HepG2 (cell line): ENCODE measurements around the gene NOXA1. TPM values are rescaled to one million over a fixed set of nuclear protein-coding genes. Genes with fewer than 3 reads are reported as not detected.

Source experiments
- CEBPB ChIP-seq: IDR thresholded peaks from 2 replicates; pipeline ENCODE4 v1.6.1; 2011; ENCODE audit warnings: low read depth, low read length, improper control_type of control experiment, borderline replicate concordance
- CEBPG ChIP-seq: IDR thresholded peaks from 2 replicates; pipeline ENCODE4 v1.6.1; 2016
- FIP1L1 ChIP-seq: fragments of 200-400 bp; formaldehyde crosslinking; IDR thresholded peaks from 2 replicates; pipeline ENCODE4 v1.6.1; 2018; ENCODE audit warnings: low read depth, mild to moderate bottlenecking, low read length, moderate library complexity, borderline replicate concordance; ENCODE audit not compliant: insufficient read depth
- NR2F6 ChIP-seq, 2 experiments: IDR thresholded peaks; 2 replicates each; pipeline ENCODE4 v1.6.1; 2016; ENCODE audit warnings: antibody characterized with exemption in 1 of 2, mild to moderate bottlenecking in 1 of 2
- SAP130 ChIP-seq: IDR thresholded peaks from 2 replicates; pipeline ENCODE4 v1.6.1; 2016; ENCODE audit warnings: low read depth
- SOX13 ChIP-seq, 3 experiments: fragments of 450-650 bp in 1 of 3; sonication (generic) in 1 of 3; formaldehyde crosslinking in 1 of 3; IDR thresholded peaks in 2 of 3; conservative IDR thresholded peaks in 1 of 3; 2 replicates each; pipeline versions ENCODE4 v1.5.0 to v1.6.1; 2016 to 2020; ENCODE audit warnings: antibody characterized with exemption in 1 of 3, mild to moderate bottlenecking in 1 of 3, missing compliant biosample characterization in 1 of 3, missing genetic modification reagents in 1 of 3, moderate library complexity in 1 of 3
- SOX5 ChIP-seq: IDR thresholded peaks from 2 replicates; pipeline ENCODE4 v1.6.1; 2016; ENCODE audit warnings: borderline replicate concordance
- SPEN ChIP-seq: sonication (generic); formaldehyde crosslinking; IDR thresholded peaks from 2 replicates; pipeline ENCODE4 v1.5.1; 2020; ENCODE audit warnings: low read depth, mild to moderate bottlenecking, missing genetic modification reagents
- ZBTB38 ChIP-seq: sonication (generic); formaldehyde crosslinking; IDR thresholded peaks from 2 replicates; pipeline ENCODE4 v1.5.1; 2020; ENCODE audit warnings: mild to moderate bottlenecking, missing genetic modification reagents
- ZBTB42 ChIP-seq: sonication (generic); formaldehyde crosslinking; IDR thresholded peaks from 2 replicates; pipeline ENCODE4 v1.5.0; 2020; ENCODE audit warnings: mild to moderate bottlenecking, missing genetic modification reagents
- ZMYM3 ChIP-seq: sonication (generic); formaldehyde crosslinking; IDR thresholded peaks from 2 replicates; pipeline ENCODE4 v1.5.1; 2020; ENCODE audit warnings: mild to moderate bottlenecking, missing genetic modification reagents
- ZNF101 ChIP-seq: sonication (generic); formaldehyde crosslinking; IDR thresholded peaks from 2 replicates; pipeline ENCODE4 v1.4.0; 2020; ENCODE audit warnings: mild to moderate bottlenecking, low read depth, missing genetic modification reagents, borderline replicate concordance
- ZNF224 ChIP-seq: sonication (generic); formaldehyde crosslinking; IDR thresholded peaks from 2 replicates; pipeline ENCODE4 v1.5.0; 2020; ENCODE audit warnings: mild to moderate bottlenecking, missing genetic modification reagents
- ZNF225 ChIP-seq: sonication (generic); formaldehyde crosslinking; IDR thresholded peaks from 2 replicates; pipeline ENCODE4 v1.4.0; 2020; ENCODE audit warnings: mild to moderate bottlenecking, missing genetic modification reagents
- ZNF496 ChIP-seq: sonication (generic); formaldehyde crosslinking; IDR thresholded peaks from 2 replicates; pipeline ENCODE4 v1.8.1; 2023; ENCODE audit warnings: mild to moderate bottlenecking, moderate library complexity, missing genetic modification reagents; ENCODE audit not compliant: insufficient replicate concordance
- polyA plus RNA-seq, 8 experiments: library from polyadenylated mRNA; depleted of rRNA in 3 of 8; stranded (reverse) in 7 of 8; unstranded in 1 of 8; fragments of >200 nt; fragmentation: Illumina TruSeq in 4 of 8; extraction: Trizol in 4 of 8; gene quantifications; 2 replicates each; pipeline versions ENCODE4 v1.2.1 to v1.2.3, GENCODE V29; 2011 to 2016; ENCODE audit warnings: low read depth in 4 of 8, missing spikeins in 1 of 8, mixed read lengths in 1 of 8; ENCODE audit not compliant: insufficient read depth in 1 of 8
- total RNA-seq, 5 experiments: library from RNA; depleted of rRNA; stranded (reverse); fragments of >200 nt; fragmentation: Illumina TruSeq; extraction: Trizol; gene quantifications; 2 replicates each; pipeline ENCODE4 v1.2.3, GENCODE V29; 2016; ENCODE audit warnings: low read depth in 1 of 5
- TF ChIP-seq, protein P1 (sequence below): IDR thresholded peaks from 2 replicates; pipeline ENCODE4 v1.6.1; 2012; ENCODE audit warnings: inconsistent platforms
- TF ChIP-seq, protein P2 (sequence below): IDR thresholded peaks from 2 replicates; pipeline ENCODE4 v1.6.1; 2018; ENCODE audit warnings: missing genetic modification reagents, mild to moderate bottlenecking, missing compliant biosample characterization
- TF ChIP-seq, protein P3 (sequence below): sonication (generic); formaldehyde crosslinking; IDR thresholded peaks from 2 replicates; pipeline ENCODE4 v1.5.0; 2020; ENCODE audit warnings: missing genetic modification reagents, mild to moderate bottlenecking, borderline replicate concordance
- TF ChIP-seq, protein P4 (sequence below): sonication (generic); formaldehyde crosslinking; IDR thresholded peaks from 2 replicates; pipeline ENCODE4 v1.4.0; 2020; ENCODE audit warnings: missing genetic modification reagents

Gene NOXA1
- total and polyA plus RNA-seq, 2 of the 13 experiments (the other 11 are each of a cell fraction or from before 2014, with no cell fraction given), result 0.78 to 1.2 TPM

DNA sequence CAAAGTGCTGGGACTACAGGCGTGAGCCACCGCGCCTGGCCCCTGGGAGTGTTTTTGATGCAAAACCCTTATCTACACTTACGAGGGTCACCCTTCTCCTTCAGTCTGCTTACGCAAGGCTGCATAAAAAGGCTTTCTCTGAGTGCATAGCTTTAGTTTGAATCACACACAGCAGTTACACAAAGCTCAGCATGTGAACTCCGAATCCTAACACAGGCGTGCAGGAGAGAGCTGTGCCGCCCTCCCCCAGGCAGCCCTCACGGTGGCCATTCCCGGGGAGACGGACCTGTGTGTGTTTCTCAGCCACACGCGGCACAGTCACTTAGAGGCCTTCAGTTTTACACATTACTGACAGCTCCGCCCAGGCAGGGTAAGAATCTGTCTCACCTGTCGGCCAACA lies 27.0 kb upstream of the NOXA1 start (continued):
- TF ChIP-seq SPEN (CRISPR knock-in tag) (no peak), ZBTB42 (CRISPR knock-in tag) (no peak), ZNF224 (no peak), FIP1L1 (no peak), CEBPB (peak; percentile 64; the same call in 1 of the 2 replicates), NR2F6 (IDR thresholded peaks at IDR 0.05) (no peak), NR2F6 (CRISPR knock-in tag; IDR thresholded peaks at IDR 0.05) (peak; percentile 13; the same call in 1 of the 2 replicates), ZNF496 (no peak), SOX13 (IDR thresholded peaks at IDR 0.05) (no peak), SOX13 (CRISPR knock-in tag; conservative IDR thresholded peaks at IDR 0.05 in 1 of 2, IDR thresholded peaks at IDR 0.05 in 1 of 2) (no peak), SOX5 (CRISPR knock-in tag) (0 out of 2 replicates have a peak, but pooled peaks have one; percentile 19), ZNF101 (CRISPR knock-in tag) (no peak), SAP130 (CRISPR knock-in tag) (peak; percentile 16; the same call in 1 of the 2 replicates), ZBTB38 (CRISPR knock-in tag) (peak; percentile 47), ZNF225 (CRISPR knock-in tag) (no peak), CEBPG (CRISPR knock-in tag) (peak; percentile 57), ZMYM3 (CRISPR knock-in tag) (0 out of 2 replicates have a peak, but pooled peaks have one; percentile 21)
- TF ChIP-seq, protein P1, sequence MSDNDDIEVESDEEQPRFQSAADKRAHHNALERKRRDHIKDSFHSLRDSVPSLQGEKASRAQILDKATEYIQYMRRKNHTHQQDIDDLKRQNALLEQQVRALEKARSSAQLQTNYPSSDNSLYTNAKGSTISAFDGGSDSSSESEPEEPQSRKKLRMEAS, result 0 out of 2 replicates have a peak, but pooled peaks have one; percentile 22
- TF ChIP-seq, protein P2, sequence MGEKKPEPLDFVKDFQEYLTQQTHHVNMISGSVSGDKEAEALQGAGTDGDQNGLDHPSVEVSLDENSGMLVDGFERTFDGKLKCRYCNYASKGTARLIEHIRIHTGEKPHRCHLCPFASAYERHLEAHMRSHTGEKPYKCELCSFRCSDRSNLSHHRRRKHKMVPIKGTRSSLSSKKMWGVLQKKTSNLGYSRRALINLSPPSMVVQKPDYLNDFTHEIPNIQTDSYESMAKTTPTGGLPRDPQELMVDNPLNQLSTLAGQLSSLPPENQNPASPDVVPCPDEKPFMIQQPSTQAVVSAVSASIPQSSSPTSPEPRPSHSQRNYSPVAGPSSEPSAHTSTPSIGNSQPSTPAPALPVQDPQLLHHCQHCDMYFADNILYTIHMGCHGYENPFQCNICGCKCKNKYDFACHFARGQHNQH (CRISPR knock-in tag), result no peak
- TF ChIP-seq, protein P3, sequence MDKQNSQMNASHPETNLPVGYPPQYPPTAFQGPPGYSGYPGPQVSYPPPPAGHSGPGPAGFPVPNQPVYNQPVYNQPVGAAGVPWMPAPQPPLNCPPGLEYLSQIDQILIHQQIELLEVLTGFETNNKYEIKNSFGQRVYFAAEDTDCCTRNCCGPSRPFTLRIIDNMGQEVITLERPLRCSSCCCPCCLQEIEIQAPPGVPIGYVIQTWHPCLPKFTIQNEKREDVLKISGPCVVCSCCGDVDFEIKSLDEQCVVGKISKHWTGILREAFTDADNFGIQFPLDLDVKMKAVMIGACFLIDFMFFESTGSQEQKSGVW (CRISPR knock-in tag), result no peak
- TF ChIP-seq, protein P4, sequence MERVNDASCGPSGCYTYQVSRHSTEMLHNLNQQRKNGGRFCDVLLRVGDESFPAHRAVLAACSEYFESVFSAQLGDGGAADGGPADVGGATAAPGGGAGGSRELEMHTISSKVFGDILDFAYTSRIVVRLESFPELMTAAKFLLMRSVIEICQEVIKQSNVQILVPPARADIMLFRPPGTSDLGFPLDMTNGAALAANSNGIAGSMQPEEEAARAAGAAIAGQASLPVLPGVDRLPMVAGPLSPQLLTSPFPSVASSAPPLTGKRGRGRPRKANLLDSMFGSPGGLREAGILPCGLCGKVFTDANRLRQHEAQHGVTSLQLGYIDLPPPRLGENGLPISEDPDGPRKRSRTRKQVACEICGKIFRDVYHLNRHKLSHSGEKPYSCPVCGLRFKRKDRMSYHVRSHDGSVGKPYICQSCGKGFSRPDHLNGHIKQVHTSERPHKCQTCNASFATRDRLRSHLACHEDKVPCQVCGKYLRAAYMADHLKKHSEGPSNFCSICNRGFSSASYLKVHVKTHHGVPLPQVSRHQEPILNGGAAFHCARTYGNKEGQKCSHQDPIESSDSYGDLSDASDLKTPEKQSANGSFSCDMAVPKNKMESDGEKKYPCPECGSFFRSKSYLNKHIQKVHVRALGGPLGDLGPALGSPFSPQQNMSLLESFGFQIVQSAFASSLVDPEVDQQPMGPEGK, result no peak
